K562 (cell line): ENCODE measurements around the gene NME7. TPM values are rescaled to one million over a fixed set of nuclear protein-coding genes. Genes with fewer than 3 reads are reported as not detected.

ENCODE experiments used
- CLOCK ChIP-seq: fragments of 250-450 bp; sonication (Bioruptor Pico); IDR thresholded peaks from 2 replicates; pipeline ENCODE4 v1.4.0; 2020; ENCODE audit warnings: mild to moderate bottlenecking, moderate library complexity, borderline replicate concordance
- DACH1 ChIP-seq: fragments of 450-650 bp; IDR thresholded peaks from 2 replicates; pipeline ENCODE4 v1.6.1; 2018; ENCODE audit not compliant: partially characterized antibody
- E2F8 ChIP-seq: fragments of 450-650 bp; IDR thresholded peaks from 2 replicates; pipeline ENCODE4 v1.7.1; 2018; ENCODE audit warnings: mild to moderate bottlenecking, low read depth; ENCODE audit not compliant: partially characterized antibody
- GATA2 ChIP-seq: sonication (generic); formaldehyde crosslinking; IDR thresholded peaks from 2 replicates; pipeline ENCODE4 v1.4.0; 2020; ENCODE audit warnings: mild to moderate bottlenecking, missing genetic modification reagents
- ZKSCAN8 ChIP-seq: fragments of 200-800 bp; sonication (Bioruptor generic); IDR thresholded peaks from 2 replicates; pipeline ENCODE4 v1.6.1; 2016; ENCODE audit warnings: missing genetic modification characterization, missing compliant biosample characterization
- ZNF311 ChIP-seq: fragments of 250-450 bp; sonication (Bioruptor Pico); IDR thresholded peaks from 2 replicates; pipeline ENCODE4 v1.4.0; 2020; ENCODE audit warnings: mild to moderate bottlenecking, moderate library complexity
- ZNF586 ChIP-seq: fragments of 450-650 bp; formaldehyde crosslinking; conservative IDR thresholded peaks from 2 replicates; pipeline ENCODE4 v1.4.0; 2020; ENCODE audit warnings: mild to moderate bottlenecking, moderate library complexity
- ZNF609 ChIP-seq: sonication (generic); formaldehyde crosslinking; IDR thresholded peaks from 2 replicates; pipeline ENCODE4 v1.8.1; 2023; ENCODE audit warnings: missing genetic modification reagents, mild to moderate bottlenecking, borderline replicate concordance
- ZNF766 ChIP-seq: fragments of 200-800 bp; sonication (Bioruptor generic); conservative IDR thresholded peaks from 2 replicates; pipeline ENCODE4 v1.6.1; 2016; ENCODE audit warnings: missing genetic modification characterization, missing compliant biosample characterization
- polyA plus RNA-seq, 8 experiments: library from polyadenylated mRNA; depleted of rRNA in 4 of 8; stranded (reverse) in 5 of 8; unstranded in 3 of 8; fragments of >200 nt; fragmentation: Nextera tagmentation in 2 of 8; fragmentation: Illumina TruSeq in 1 of 8; extraction: Ambion mirVana in 2 of 8; extraction: Trizol in 1 of 8; gene quantifications; 2 replicates each; pipeline versions ENCODE4 v1.2.1 to v1.2.3, GENCODE V29; 2011 to 2014; ENCODE audit warnings: inconsistent platforms in 1 of 8, missing spikeins in 1 of 8
- total RNA-seq, 7 experiments: library from RNA; depleted of rRNA in 6 of 7; stranded (reverse); fragments of >200 nt in 6 of 7; fragmentation: Illumina TruSeq in 2 of 7; extraction: Trizol in 2 of 7; gene quantifications; 2 replicates each; pipeline versions ENCODE4 v1.2.1 to v1.2.3, GENCODE V29; 2011 to 2021; ENCODE audit warnings: low replicate concordance in 1 of 7

Gene NME7
- total and polyA plus RNA-seq, 9 of the 15 experiments (the other 6 are each of a cell fraction or from before 2014, with no cell fraction given), result 7.9 to 43.2 (median 23.9) TPM

GRCh38 chr1:169327875-169328274, 39.7 kb downstream of the NME7 start (continued):
- TF ChIP-seq ZNF609 (CRISPR knock-in tag) (no peak), ZNF766 (CRISPR knock-in tag) (no peak), GATA2 (CRISPR knock-in tag) (peak; percentile 65; the same call in 1 of the 2 replicates), E2F8 (no peak), DACH1 (no peak), ZKSCAN8 (CRISPR knock-in tag) (no peak), ZNF586 (CRISPR knock-in tag) (no peak), ZNF311 (CRISPR knock-in tag) (no peak), CLOCK (no peak)
